ENCODE measurements around the gene ARHGEF17. TPM values are rescaled to one million over a fixed set of nuclear protein-coding genes. Genes with fewer than 3 reads are reported as not detected.

ARHGEF17 gene
- total RNA-seq, 2 donors from 2014 or later, result 31.0 to 39.0 TPM

DNA sequence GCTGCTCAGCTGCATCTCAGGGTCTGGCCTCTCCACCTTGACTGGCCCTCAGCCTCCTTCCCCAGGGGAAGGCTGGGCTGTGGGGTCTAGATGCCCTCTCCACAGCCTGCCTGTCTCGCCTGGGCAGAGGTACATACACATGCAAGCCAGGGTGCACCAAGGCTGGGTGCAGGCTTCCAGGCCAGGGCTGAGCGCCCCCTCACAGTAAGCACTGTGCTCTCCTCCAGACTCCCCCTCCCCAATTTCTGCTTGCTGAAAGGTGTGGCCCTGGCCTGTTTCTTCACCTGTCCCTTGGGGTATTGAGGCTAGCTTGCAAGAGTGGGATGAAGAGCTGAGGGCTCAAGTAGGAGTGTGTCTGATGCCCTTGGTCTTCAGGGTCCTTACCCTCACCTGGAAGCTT lies 90.6 kb downstream of the ARHGEF17 start:
- DNase-seq, result peak; percentile 38
- Mint-ChIP-seq H3K27me3 (ENCODE audit: insufficient read depth) (no peaks in the 10 kb centered on the region), H3K4me3 (no peak overlapping the region), H3K27ac (no peak overlapping the region), H3K9me3 (no peaks in the 10 kb centered on the region), H3K4me1 (peaks cover 5% of the 10 kb centered on the region), H3K36me3 (ENCODE audit: low read depth) (no peaks in the 10 kb centered on the region)
- Histone ChIP-seq H3K9me3 (ENCODE audit: control insufficient read depth, low read length) (no peaks in the 10 kb centered on the region), H3K4me3 (ENCODE audit: low read length) (no peak overlapping the region), H3K36me3 (ENCODE audit: control insufficient read depth, insufficient read depth, low read length) (peaks cover 4% of the 10 kb centered on the region), H3K27ac (ENCODE audit: low read depth, low read length) (no peak overlapping the region), H3K27me3 (ENCODE audit: control insufficient read depth, insufficient read depth, low read length, poor library complexity, severe bottlenecking) (no peaks in the 10 kb centered on the region), H3K9ac (ENCODE audit: extremely low read depth, low read length, poor library complexity, severe bottlenecking) (no peak overlapping the region), H3K4me1 (ENCODE audit: control insufficient read depth, insufficient read depth, low read length) (peaks cover 10% of the 10 kb centered on the region)
- 96% methylated on average over 2 of the region's 2 CpGs; no CpG with 5 or more reads in 1 of the 2 experiments for WGBS, 2 experiments (ENCODE audit: insufficient coverage in 1 of 2, insufficient read length in 1 of 2)
- TF ChIP-seq, protein P1, sequence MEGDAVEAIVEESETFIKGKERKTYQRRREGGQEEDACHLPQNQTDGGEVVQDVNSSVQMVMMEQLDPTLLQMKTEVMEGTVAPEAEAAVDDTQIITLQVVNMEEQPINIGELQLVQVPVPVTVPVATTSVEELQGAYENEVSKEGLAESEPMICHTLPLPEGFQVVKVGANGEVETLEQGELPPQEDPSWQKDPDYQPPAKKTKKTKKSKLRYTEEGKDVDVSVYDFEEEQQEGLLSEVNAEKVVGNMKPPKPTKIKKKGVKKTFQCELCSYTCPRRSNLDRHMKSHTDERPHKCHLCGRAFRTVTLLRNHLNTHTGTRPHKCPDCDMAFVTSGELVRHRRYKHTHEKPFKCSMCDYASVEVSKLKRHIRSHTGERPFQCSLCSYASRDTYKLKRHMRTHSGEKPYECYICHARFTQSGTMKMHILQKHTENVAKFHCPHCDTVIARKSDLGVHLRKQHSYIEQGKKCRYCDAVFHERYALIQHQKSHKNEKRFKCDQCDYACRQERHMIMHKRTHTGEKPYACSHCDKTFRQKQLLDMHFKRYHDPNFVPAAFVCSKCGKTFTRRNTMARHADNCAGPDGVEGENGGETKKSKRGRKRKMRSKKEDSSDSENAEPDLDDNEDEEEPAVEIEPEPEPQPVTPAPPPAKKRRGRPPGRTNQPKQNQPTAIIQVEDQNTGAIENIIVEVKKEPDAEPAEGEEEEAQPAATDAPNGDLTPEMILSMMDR (conservative IDR thresholded peaks at IDR 0.05), result no peak

DNA sequence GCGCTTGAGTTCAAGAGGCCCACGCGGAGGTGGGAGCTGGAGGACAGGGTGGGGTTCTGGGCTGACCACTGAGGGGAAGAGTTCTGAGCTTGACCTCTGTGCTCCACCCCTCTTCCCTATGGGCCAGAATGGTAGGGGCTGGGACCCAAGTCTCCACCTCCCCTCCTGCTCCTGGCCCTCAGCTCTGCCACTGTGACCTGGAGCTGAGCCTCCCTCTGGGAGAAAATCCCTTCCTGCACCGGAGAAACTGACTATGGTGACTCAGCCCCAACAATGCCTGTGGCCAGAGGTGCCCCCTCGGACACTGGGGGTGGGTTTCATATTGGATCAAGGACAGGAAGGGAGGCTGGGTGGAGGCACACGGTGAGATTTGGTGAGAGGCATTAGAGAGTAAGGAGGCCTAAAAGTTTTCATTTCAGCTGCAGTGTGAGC lies 91.1 kb downstream of the ARHGEF17 start:
- H3K27me3 ChIP-seq (ENCODE audit: control insufficient read depth, insufficient read depth, low read length, poor library complexity, severe bottlenecking), result no peaks in the 10 kb centered on the region
- H3K9ac ChIP-seq (ENCODE audit: extremely low read depth, low read length, poor library complexity, severe bottlenecking), result no peak overlapping the region
- no peaks in the 10 kb centered on the region for H3K36me3 Mint-ChIP-seq (ENCODE audit: low read depth)
- no peak overlapping the region for H3K4me3 ChIP-seq (ENCODE audit: low read length)
- DNase-seq, result peak; percentile 43
- peak overlapping the region; percentile 44 for H3K27ac Mint-ChIP-seq
- no peaks in the 10 kb centered on the region for H3K27me3 Mint-ChIP-seq (ENCODE audit: insufficient read depth)
- TF ChIP-seq, protein P1 (conservative IDR thresholded peaks at IDR 0.05), result no peak
- H3K4me1 ChIP-seq (ENCODE audit: control insufficient read depth, insufficient read depth, low read length), result peaks cover 10% of the 10 kb centered on the region
- no peak overlapping the region for H3K4me3 Mint-ChIP-seq
- WGBS, 2 experiments (ENCODE audit: insufficient coverage in 1 of 2, insufficient read length in 1 of 2), result 84 to 86% methylated on average over 5 to 6 of the region's 6 CpGs
- H3K4me1 Mint-ChIP-seq, result peaks cover 5% of the 10 kb centered on the region
- H3K36me3 ChIP-seq (ENCODE audit: control insufficient read depth, insufficient read depth, low read length), result peaks cover 5% of the 10 kb centered on the region
- no peak overlapping the region for H3K27ac ChIP-seq (ENCODE audit: low read depth, low read length)
- H3K9me3 ChIP-seq (ENCODE audit: control insufficient read depth, low read length), result no peaks in the 10 kb centered on the region
- no peaks in the 10 kb centered on the region for H3K9me3 Mint-ChIP-seq

DNA sequence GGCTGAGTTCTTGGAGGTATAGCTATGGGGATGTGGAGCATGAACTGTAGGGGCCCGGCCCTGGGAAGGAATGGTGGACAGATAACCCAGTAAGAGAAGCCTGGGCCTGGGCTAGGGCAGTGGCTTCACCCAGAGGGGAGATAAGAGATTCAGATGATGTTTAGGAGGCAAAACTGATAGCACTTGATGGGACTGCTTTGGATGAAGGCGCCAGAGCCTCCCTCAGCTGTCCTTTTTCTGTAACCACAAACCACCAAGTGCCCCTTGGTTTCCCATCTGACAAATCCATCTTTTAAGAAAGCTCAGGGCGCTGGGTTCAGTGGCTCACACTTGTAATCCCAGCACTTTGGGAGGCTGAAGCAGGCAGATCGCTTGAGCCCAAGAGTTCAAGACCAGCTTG lies 91.6 kb downstream of the ARHGEF17 start:
- no peaks in the 10 kb centered on the region for H3K27me3 ChIP-seq (ENCODE audit: control insufficient read depth, insufficient read depth, low read length, poor library complexity, severe bottlenecking)
- no peak overlapping the region for H3K9ac ChIP-seq (ENCODE audit: extremely low read depth, low read length, poor library complexity, severe bottlenecking)
- Mint-ChIP-seq H3K27ac (no peak overlapping the region), H3K9me3 (no peaks in the 10 kb centered on the region), H3K27me3 (ENCODE audit: insufficient read depth) (no peaks in the 10 kb centered on the region), H3K4me1 (peaks cover 5% of the 10 kb centered on the region), H3K36me3 (ENCODE audit: low read depth) (no peaks in the 10 kb centered on the region), H3K4me3 (no peak overlapping the region)
- H3K9me3 ChIP-seq (ENCODE audit: control insufficient read depth, low read length), result no peaks in the 10 kb centered on the region
- peaks cover 5% of the 10 kb centered on the region for H3K36me3 ChIP-seq (ENCODE audit: control insufficient read depth, insufficient read depth, low read length)
- no peak overlapping the region for H3K27ac ChIP-seq (ENCODE audit: low read depth, low read length)
- H3K4me1 ChIP-seq (ENCODE audit: control insufficient read depth, insufficient read depth, low read length), result peaks cover 10% of the 10 kb centered on the region
- no peak for DNase-seq
- TF ChIP-seq, protein P1 (conservative IDR thresholded peaks at IDR 0.05), result no peak
- no peak overlapping the region for H3K4me3 ChIP-seq (ENCODE audit: low read length)
- 94 to 100% methylated on average over 1 to 4 of the region's 4 CpGs for WGBS, 2 experiments (ENCODE audit: insufficient coverage in 1 of 2, insufficient read length in 1 of 2)
